ENCODE results near the gene DTNB.

Gene DTNB

DNA sequence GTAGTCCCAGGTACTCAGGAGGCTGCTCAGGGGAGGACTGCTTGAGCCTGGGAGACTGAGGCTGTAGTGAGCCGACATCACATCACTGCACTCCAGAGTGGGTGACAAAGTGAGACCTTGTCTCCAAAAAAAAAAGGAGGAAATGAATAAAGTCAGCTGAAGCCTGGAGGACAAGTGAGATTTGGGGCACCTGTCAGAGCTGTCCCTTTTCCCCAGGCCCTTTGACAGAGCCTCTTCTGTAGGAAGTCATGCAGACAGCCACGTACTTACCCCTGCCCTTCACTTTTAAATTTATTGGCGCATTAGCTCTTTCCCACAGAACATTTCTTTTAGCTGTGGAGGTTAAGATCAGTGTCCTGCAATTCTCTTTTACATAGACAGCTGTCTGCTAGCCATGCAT lies 180.7 kb downstream of the DTNB start:
- no peak for DNase-seq

- DNase-seq = no peak
Measured at GRCh38 chr2:25491966-25492532, 181.3 kb downstream of the DTNB start.

DNA sequence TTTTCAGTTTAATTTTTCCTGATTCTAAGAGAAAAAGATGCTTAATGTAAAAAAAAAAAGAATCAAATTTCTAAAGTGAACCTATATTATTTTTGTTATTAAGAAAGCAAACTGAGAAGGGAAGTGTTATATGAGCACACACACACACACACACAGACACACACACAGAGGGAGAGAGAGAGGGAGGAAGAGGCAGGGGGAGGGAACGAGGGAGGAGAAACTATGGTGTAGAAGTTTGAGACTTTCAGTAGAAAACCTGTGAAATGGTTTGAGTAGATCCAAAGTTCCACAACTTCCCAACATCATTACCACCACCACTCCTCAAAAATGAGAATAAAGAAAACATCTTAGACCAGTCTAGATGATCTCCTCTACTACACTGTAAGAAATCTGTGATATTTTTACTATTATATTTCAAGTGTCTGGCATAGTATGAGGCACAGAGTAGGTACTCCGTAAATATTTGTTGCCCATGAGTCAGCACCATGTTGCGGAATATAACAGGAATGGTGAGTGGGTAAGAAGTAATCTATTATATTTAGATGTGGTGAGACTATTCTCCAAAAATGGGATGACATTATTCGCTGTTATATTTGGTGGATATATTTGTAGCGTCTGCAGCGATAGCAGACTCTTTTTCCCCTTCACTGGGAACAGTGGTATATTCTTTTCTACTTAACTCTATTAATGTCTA lies 182.2 kb downstream of the DTNB start:
- DNase-seq = no peak

DNA sequence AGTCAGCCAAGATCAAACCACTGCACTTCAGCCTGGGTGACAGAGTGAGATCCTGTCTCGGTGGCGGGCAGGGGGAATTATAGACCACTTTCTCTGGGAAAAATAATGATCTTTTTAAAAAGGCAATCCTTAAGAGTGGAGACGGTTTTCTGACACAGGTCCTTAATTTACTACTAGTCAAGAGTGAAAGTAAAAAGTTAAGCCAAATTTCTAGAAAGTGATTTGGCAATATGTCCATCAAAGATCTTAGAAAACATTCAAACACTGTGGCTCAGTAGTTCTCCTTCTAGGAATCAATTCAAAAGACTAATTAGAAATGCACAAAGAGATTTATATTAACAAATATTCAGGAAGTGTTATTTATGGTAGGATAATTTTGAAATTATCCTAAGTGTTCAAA lies 183.2 kb downstream of the DTNB start:
- DNase-seq = no peak

GRCh38 chr2:25489631-25490030 lies 183.7 kb downstream of the DTNB start:
- no peak for DNase-seq

DNA sequence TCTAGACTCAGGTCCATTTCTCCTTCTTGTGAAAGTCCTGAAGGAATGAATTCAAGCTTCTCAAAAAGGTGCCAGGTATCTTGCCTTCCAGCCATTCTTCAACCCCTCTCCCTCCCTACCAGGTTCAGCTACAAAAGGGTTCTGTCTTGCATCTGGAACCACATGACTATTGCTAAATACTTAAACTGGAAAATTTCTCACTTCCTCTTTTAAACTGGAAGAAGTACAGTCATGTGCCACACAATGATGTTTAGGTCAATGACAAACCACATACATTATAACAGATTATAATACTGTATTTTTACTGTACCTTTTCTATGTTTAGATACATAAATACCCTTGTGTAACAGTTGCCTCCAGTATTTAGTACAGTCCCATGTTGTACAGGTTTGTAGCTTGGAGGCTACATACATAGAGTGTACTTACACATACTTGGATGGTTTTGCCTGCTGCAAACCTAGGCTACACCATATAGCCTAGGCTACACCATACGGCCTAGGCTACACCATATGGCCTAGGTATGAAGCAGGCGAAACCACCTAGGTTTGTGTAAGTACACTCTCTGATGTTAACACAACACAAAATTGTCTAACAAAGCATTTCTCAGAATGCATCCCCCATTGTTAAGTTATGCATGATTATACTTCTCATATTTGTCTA lies 189.6 kb downstream of the DTNB start:
- DNase-seq = no peak

GRCh38 chr2:25482341-25482740 lies 191.0 kb downstream of the DTNB start:
- DNase-seq = no peak

DNA sequence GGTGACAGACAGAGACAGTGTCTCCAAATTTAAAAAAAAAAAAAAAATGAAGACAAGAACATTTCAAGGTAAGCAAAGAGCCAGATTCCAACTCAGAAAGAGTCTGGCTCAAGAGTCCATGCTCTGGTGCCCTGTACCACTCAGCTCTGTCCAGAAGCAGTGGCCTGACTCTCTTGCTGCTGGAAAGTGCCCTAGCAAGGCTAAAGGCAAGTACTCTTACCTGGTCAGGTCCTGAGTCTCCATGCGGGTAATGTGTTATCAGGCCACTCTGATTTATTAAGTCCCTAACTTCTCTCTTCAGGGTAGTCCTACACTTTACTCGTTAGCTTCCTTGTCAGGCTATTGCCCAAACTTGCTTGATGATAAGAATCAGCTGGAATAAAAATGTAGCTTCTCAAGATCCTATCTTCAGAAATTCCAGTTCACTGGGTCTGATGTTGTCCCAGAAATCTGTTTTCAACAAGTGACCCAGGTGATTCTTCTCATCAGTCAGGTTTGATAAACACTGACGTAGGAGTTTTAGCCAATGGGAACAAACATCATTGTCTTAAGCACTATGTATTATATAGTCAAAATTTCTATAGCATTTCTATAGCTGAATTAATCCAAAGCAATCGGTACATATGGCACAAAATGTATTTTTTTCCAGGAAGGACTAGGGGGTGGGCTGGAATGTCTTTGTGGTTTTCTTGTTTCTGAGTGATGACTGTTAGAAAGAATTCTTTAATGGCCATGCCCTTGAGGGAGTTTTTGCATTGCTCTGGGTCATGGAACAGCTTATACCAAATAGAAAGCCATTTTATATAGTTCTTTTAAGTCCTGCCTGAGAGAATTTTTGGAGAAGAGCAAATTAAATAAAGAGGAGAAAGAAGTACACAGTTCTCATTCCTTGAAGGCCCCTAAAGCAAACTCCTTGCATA lies 191.7 kb downstream of the DTNB start:
- no peak for DNase-seq

- no peak for DNase-seq
Measured at GRCh38 chr2:25480561-25480960, 192.8 kb downstream of the DTNB start.

- no peak for DNase-seq
Measured at GRCh38 chr2:25479761-25480160, 193.6 kb downstream of the DTNB start.

DNA sequence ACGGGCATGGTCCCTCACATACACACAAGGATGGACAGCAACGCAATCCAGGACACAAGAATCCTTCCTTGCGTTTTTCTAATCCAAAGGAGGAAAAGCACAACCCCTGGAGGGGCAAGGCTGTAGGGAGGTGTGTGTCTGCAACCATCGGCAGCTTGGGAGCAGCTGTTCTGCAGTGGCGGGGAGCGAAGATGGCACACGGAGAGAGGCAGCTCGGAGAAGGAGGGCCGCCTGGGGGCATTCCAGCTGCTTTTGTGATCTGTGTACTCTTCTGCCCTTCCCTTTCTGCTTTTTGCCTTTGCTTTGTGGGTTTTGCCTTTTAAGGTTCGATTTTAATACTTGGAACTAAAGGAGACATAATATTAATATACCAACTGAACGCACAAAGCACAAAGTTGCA lies 194.6 kb downstream of the DTNB start:
- DNase-seq = no peak

- DNase-seq = no peak
Measured at GRCh38 chr2:25473758-25474340, 199.5 kb downstream of the DTNB start.

DNA sequence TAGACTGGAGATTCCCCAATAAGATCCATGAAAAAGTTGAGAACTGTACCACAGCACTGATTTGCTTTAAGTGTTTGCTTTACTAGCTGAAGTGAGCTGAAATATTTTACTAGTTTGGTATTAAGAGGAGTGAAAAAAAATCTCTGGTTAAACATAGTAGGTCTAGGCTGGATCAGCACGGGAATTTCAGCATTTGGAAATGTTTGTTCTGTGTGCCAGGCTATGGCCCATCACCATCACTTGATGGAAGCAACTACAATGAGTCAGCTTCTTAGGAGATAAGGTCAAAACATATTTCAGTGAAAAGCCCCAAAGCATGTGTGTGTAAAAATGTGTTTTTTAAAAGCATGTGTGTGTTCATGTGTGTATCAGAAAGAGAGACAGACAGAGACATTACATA lies 200.2 kb downstream of the DTNB start:
- DNase-seq = no peak

DNA sequence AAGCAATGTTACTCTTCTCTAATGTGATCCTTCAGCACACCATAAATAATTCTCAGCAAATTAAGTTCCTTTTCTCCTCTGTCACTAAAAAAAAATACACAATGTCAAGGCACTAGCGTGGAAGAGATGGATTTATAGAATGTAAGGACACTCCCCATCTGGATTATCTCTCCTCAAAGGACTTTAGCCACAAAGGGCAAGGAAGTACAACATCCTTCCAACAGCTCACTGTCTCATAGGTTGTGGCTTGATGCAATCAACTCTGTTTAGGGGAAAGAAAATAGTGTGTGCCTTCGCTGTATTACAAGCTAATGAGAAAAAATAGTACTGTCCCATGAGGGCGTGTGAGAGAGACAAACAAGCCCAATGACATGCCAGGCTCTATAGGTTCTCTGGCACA lies 202.6 kb downstream of the DTNB start:
- no peak for DNase-seq

DNA sequence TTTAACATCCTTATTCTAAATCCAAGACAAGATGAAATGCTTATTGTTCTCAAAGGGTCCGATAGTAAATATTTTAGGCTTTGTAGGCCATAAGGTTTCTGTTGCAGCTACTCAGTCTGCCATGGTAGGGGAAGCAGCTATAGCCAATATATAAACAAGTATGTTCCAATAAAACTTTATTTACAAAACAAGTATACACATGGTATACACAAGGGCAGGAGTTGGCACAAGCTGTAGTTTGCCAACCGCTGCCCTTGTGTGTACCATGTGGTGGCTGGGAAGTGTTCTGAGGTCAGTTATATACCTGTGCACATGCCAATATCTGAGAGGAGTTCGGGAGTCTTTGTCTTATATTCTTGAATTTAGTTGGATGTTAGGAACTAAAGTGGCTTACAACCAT lies 205.6 kb downstream of the DTNB start:
- no peak for DNase-seq

- DNase-seq = no peak
Measured at GRCh38 chr2:25462021-25462420, 211.4 kb downstream of the DTNB start.

- DNase-seq = no peak
Measured at GRCh38 chr2:25460261-25460905, 213.0 kb downstream of the DTNB start.

DNA sequence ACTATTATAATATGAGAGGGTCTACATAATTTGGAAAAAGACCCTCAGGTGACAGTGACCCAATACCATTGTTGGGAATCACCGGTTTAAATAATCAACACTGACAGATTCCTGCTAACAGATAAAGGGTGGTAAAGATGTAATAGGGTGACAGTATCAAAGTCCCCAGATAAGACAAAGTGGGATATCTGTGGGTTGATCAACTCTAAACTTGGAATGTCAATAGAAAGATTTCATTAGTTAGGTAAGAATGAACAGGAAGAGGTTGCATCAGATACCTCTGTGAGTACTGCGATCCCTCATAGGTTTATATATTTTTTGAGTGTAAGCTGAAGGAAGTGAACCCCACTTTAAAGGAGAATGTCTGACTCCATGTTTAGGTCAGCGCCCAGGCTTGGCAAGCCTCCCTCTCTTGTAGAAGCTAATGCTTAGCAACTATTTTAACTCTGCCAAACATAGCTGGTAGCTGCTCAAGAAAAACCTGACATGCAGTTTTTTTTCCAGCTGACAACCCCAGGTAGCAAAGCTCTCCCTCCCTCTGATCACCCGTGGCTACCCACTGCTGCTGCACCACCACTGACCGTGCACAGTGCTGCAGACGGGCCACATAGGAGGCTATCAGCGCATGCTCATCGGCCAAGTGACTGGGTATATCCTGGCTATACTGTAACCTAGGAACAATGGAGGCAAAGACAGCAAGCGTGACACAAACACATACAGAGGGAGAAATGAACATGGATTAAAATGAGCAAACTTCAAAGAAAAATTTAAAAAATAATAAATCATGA lies 218.4 kb downstream of the DTNB start:
- no peak for DNase-seq

DNA sequence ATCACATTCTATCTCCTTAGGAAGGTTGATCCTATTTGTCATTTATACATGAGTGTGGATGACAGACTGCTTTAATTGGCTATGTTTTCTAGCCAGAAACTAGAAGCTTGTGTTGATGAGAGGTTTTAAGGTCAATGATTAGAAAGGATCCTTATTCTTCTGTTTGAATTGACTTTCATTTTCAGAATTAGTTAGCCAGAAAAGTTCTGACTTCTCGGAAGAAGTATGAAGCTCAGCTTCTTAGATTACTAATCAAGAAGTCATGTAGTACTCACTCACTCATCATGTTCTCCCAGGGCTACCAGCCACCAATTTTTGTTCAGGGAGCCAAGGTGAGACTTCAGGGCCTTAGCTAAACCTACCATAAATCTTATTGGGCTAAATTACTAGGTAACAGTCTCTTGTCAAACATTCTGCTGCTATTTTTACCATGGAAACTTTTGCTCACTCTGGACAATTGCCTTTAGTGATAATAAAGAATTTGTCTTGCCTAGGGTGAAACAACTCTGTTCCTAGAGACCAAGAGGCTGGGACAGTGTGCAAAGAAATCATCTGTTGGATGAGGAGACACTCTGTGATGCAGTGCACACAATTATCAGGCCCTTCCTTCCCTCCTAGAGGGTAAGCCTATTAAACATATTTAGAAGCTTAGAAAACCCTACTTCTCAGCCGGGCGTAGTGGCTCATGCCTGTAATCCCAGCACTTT lies 220.0 kb downstream of the DTNB start:
- no peak for DNase-seq

GRCh38 chr2:25448808-25449207 lies 224.6 kb downstream of the DTNB start:
- DNase-seq = no peak

- no peak for DNase-seq
Measured at GRCh38 chr2:25447018-25447417, 226.4 kb downstream of the DTNB start.
